H9 (cell line): ENCODE measurements around the gene PALD1. TPM values are rescaled to one million over a fixed set of nuclear protein-coding genes. Genes with fewer than 3 reads are reported as not detected.

Experiments used
- DNase-seq: peaks from one replicate; pipeline ENCODE4 v3.0.0-alpha.2; 2017
- H2AFZ ChIP-seq: one replicate; pipeline ENCODE4 v1.6.1; 2013; ENCODE audit warnings: mild to moderate bottlenecking, low read length, control low read depth, moderate library complexity
- H2AK5ac ChIP-seq: 2 replicates; pipeline ENCODE4 v1.6.1; 2013; ENCODE audit warnings: low read length, control low read depth, mixed read lengths; ENCODE audit not compliant: insufficient read length
- H2BK120ac ChIP-seq: one replicate; pipeline ENCODE4 v1.6.1; 2013; ENCODE audit warnings: low read depth, mild to moderate bottlenecking, low read length, control low read depth, inconsistent platforms; ENCODE audit not compliant: poor library complexity, severe bottlenecking
- H2BK12ac ChIP-seq: 2 replicates; pipeline ENCODE4 v1.6.1; 2013; ENCODE audit warnings: low read length, control low read depth, mixed read lengths, low read depth; ENCODE audit not compliant: insufficient read length
- H2BK15ac ChIP-seq: 2 replicates; pipeline ENCODE4 v1.6.1; 2013; ENCODE audit warnings: low read depth, low read length, control low read depth
- H2BK20ac ChIP-seq: one replicate; pipeline ENCODE4 v1.6.1; 2013; ENCODE audit warnings: low read depth, mild to moderate bottlenecking, low read length, control low read depth, inconsistent platforms; ENCODE audit not compliant: poor library complexity, severe bottlenecking
- H2BK5ac ChIP-seq: 2 replicates; pipeline ENCODE4 v1.6.1; 2013; ENCODE audit warnings: low read length, control low read depth, mixed read lengths; ENCODE audit not compliant: insufficient read length
- H3K14ac ChIP-seq: 2 replicates; pipeline ENCODE4 v1.6.1; 2013; ENCODE audit warnings: low read length, control low read depth; ENCODE audit not compliant: insufficient read depth
- H3K18ac ChIP-seq: 2 replicates; pipeline ENCODE4 v1.6.1; 2013; ENCODE audit warnings: low read depth, mild to moderate bottlenecking, mixed read lengths, low read length, control low read depth; ENCODE audit not compliant: insufficient read length
- H3K23ac ChIP-seq: 2 replicates; pipeline ENCODE4 v1.6.1; 2013; ENCODE audit warnings: low read length, control low read depth, mixed read lengths, low read depth; ENCODE audit not compliant: insufficient read length
- H3K23me2 ChIP-seq: 2 replicates; pipeline ENCODE4 v1.6.1; 2013; ENCODE audit warnings: low read depth, mild to moderate bottlenecking, mixed read lengths, low read length, control low read depth; ENCODE audit not compliant: insufficient read length, poor library complexity, severe bottlenecking
- H3K27ac ChIP-seq: 2 replicates; pipeline ENCODE4 v1.5.1; 2013; ENCODE audit warnings: low read length, control low read depth, mixed read lengths, low read depth; ENCODE audit not compliant: insufficient read length
- H3K27me3 ChIP-seq: 2 replicates; pipeline ENCODE4 v1.6.1; 2013; ENCODE audit warnings: low read length, control low read depth, inconsistent platforms; ENCODE audit not compliant: insufficient read depth
- H3K4ac ChIP-seq: 2 replicates; pipeline ENCODE4 v1.6.1; 2013; ENCODE audit warnings: low read depth, mild to moderate bottlenecking, control low read depth, inconsistent platforms, low read length, moderate library complexity
- H3K4me1 ChIP-seq: 2 replicates; pipeline ENCODE4 v1.6.1; 2013; ENCODE audit warnings: low read length, control low read depth, inconsistent platforms; ENCODE audit not compliant: insufficient read depth
- H3K4me2 ChIP-seq: 2 replicates; pipeline ENCODE4 v1.6.1; 2013; ENCODE audit warnings: low read length, control low read depth, mixed read lengths; ENCODE audit not compliant: insufficient read length, insufficient read depth
- H3K56ac ChIP-seq: 2 replicates; pipeline ENCODE4 v1.6.1; 2013; ENCODE audit warnings: low read depth, mild to moderate bottlenecking, mixed read lengths, low read length, control low read depth; ENCODE audit not compliant: insufficient read length
- H3K79me1 ChIP-seq: 2 replicates; pipeline ENCODE4 v1.6.1; 2013; ENCODE audit warnings: low read depth, mild to moderate bottlenecking, moderate library complexity, low read length, control low read depth, inconsistent platforms; ENCODE audit not compliant: insufficient read depth, poor library complexity, severe bottlenecking
- H3K79me2 ChIP-seq: 2 replicates; pipeline ENCODE4 v1.6.1; 2013; ENCODE audit warnings: low read length, control low read depth, inconsistent platforms; ENCODE audit not compliant: insufficient read depth
- H3K9ac ChIP-seq: 2 replicates; pipeline ENCODE4 v1.6.1; 2013; ENCODE audit warnings: low read length, control low read depth, mixed read lengths; ENCODE audit not compliant: insufficient read length; ENCODE audit errors: extremely low read depth
- H3K9me3 ChIP-seq: one replicate; pipeline ENCODE4 v1.6.1; 2013; ENCODE audit warnings: low read depth, low read length, inconsistent platforms; ENCODE audit not compliant: control insufficient read depth
- H3T11ph ChIP-seq: one replicate; pipeline ENCODE4 v1.6.1; 2013; ENCODE audit warnings: mild to moderate bottlenecking, low read length, control low read depth, inconsistent platforms
- H4K20me1 ChIP-seq: one replicate; pipeline ENCODE4 v1.6.1; 2013; ENCODE audit not compliant: control insufficient read depth, insufficient read length, insufficient read depth
- H4K5ac ChIP-seq: 2 replicates; pipeline ENCODE4 v1.6.1; 2013; ENCODE audit warnings: low read depth, mild to moderate bottlenecking, mixed read lengths, low read length, control low read depth; ENCODE audit not compliant: insufficient read length
- H4K8ac ChIP-seq: replicated peaks from 2 replicates; pipeline ENCODE4 v1.6.1; 2013; ENCODE audit warnings: low read length, control low read depth, mixed read lengths, low read depth; ENCODE audit not compliant: insufficient read length
- H4K91ac ChIP-seq: 2 replicates; pipeline ENCODE4 v1.6.1; 2013; ENCODE audit warnings: low read depth, mild to moderate bottlenecking, moderate library complexity, mixed read lengths, low read length, control low read depth; ENCODE audit not compliant: insufficient read length
- H3K27ac Mint-ChIP-seq, 3 experiments: 2 replicates in 2 of 3; 3 replicates in 1 of 3; pipeline ENCODE4 v1.8.0; 2020 to 2021; ENCODE audit warnings: mixed read lengths in 3 of 3, mild to moderate bottlenecking in 1 of 3, moderate library complexity in 1 of 3
- H3K27me3 Mint-ChIP-seq: 2 replicates; pipeline ENCODE4 v1.8.0; 2021; ENCODE audit warnings: low read depth, mild to moderate bottlenecking, moderate library complexity, mixed read lengths
- H3K36me3 Mint-ChIP-seq, 3 experiments: 2 replicates in 2 of 3; 3 replicates in 1 of 3; pipeline ENCODE4 v1.8.0; 2020 to 2021; ENCODE audit warnings: low read depth in 3 of 3, mixed read lengths in 3 of 3; ENCODE audit not compliant: insufficient read depth in 1 of 3
- H3K4me1 Mint-ChIP-seq, 2 experiments: 2 replicates each; pipeline ENCODE4 v1.8.0; 2020; ENCODE audit warnings: mixed read lengths in 2 of 2
- H3K4me3 Mint-ChIP-seq, 2 experiments: 2 replicates in 1 of 2; 3 replicates in 1 of 2; pipeline ENCODE4 v1.8.0; 2020 to 2021; ENCODE audit warnings: mild to moderate bottlenecking in 2 of 2, mixed read lengths in 2 of 2, moderate library complexity in 1 of 2
- H3K9me3 Mint-ChIP-seq, 2 experiments: 2 replicates in 1 of 2; 3 replicates in 1 of 2; pipeline ENCODE4 v1.8.0; 2020; ENCODE audit warnings: mild to moderate bottlenecking in 2 of 2, mixed read lengths in 2 of 2, moderate library complexity in 1 of 2
- CTCF ChIP-seq: fragments of 200-600 bp; sonication (generic); conservative IDR thresholded peaks from 3 replicates; pipeline ENCODE4 v1.8.0; 2021; ENCODE audit warnings: antibody characterized with exemption, mild to moderate bottlenecking
- WGBS: extraction: QIAGEN DNeasy Blood & Tissue Kit; methylation state at CpG from one replicate; pipeline ENCODE4 v1.1.7; 2013; ENCODE audit warnings: missing lambda C conversion rate, low lambda C conversion rate, mixed read lengths; ENCODE audit not compliant: insufficient read length; ENCODE audit errors: extremely low coverage; 5-methylcytosine and 5-hydroxymethylcytosine counted together
- total RNA-seq: library from RNA; stranded (reverse); gene quantifications from 2 replicates; pipeline ENCODE4 v1.2.1, GENCODE V29; 2021

The PALD1 gene
- total RNA-seq, 1 experiment from 2014 or later, result 21.1 TPM

- H3K27ac Mint-ChIP-seq, result no peak overlapping the region
- no peaks in the 10 kb centered on the region for H3K27me3 Mint-ChIP-seq
- no peak overlapping the region for H2BK5ac ChIP-seq
- H3K23me2 ChIP-seq, result no peaks in the 10 kb centered on the region
- no peak overlapping the region for H3K4me3 Mint-ChIP-seq
- no peak overlapping the region for H2BK15ac ChIP-seq
- H3K79me2 ChIP-seq, result 0 out of 2 replicates have a peak, but pooled peaks cover 2% of the 10 kb centered on the region
- peak; percentile 42; the same call in 2 of the 3 replicates for TF ChIP-seq CTCF
- H3K4me1 ChIP-seq, result no peaks in the 10 kb centered on the region; the same call in 1 of the 2 replicates
- H2BK120ac ChIP-seq, result no peak overlapping the region
- H3K9ac ChIP-seq, result no peak overlapping the region
- no peaks in the 10 kb centered on the region for H4K20me1 ChIP-seq
- H3K4me2 ChIP-seq, result no peak overlapping the region
- no peak overlapping the region for H3K56ac ChIP-seq
- H3K9me3 Mint-ChIP-seq, result no peaks in the 10 kb centered on the region
- no peak overlapping the region for H3K27ac ChIP-seq
- H3K18ac ChIP-seq, result no peak overlapping the region
- H3T11ph ChIP-seq, result no peak overlapping the region
- no peak overlapping the region for H2AK5ac ChIP-seq
- no peaks in the 10 kb centered on the region for H3K79me1 ChIP-seq
- H3K4ac ChIP-seq, result no peak overlapping the region
- peaks cover 9 to 12% of the 10 kb centered on the region in 2 experiments; a peak in 3 of 4 replicates for H3K4me1 Mint-ChIP-seq
- H4K8ac ChIP-seq, result no peak overlapping the region
- no peak overlapping the region for H2BK12ac ChIP-seq
- no CpG with 5 or more reads among the region's 6 CpGs for WGBS
- peak; percentile 47 for DNase-seq
- no peaks in the 10 kb centered on the region for H3K9me3 ChIP-seq
- no peak overlapping the region for H3K14ac ChIP-seq
- no peak overlapping the region for H4K91ac ChIP-seq
- no peak overlapping the region for H2BK20ac ChIP-seq
- H3K36me3 Mint-ChIP-seq, result peaks cover 7 to 83% (median 10%) of the 10 kb centered on the region in 3 experiments
- H3K27me3 ChIP-seq, result no peaks in the 10 kb centered on the region
- H2AFZ ChIP-seq, result no peak overlapping the region
- H3K23ac ChIP-seq, result no peak overlapping the region
- no peak overlapping the region for H4K5ac ChIP-seq
Observed at GRCh38 chr10:70430493-70431445, 47.8 kb upstream of the PALD1 start.
